ENCODE results near the gene ZC3H10.

- TF ChIP-seq CTCF (IDR thresholded peaks at IDR 0.05) (no peak), POLR2A (IDR thresholded peaks at IDR 0.05) (no peak)
Observed at GRCh38 chr12:56115329-56115728, 2.7 kb upstream of the ZC3H10 start.

All from uterus (tissue), 2 donors.